Heart left ventricle (tissue), 16 donors: ENCODE results near the gene ARHGAP15. TPM values are rescaled to one million over a fixed set of nuclear protein-coding genes. Genes with fewer than 3 reads are reported as not detected.

ENCODE experiments used
- ATAC-seq, 4 donors: fragments of 200-7000 bp; cut with Tn5 transposase; one replicate each; pipeline ENCODE4 v1.9.1; 2020 to 2022; ENCODE audit warnings: moderate library complexity in 4 of 4, mild to moderate bottlenecking in 3 of 4, moderate number of reproducible peaks in 1 of 4
- DNase-seq, 5 donors: peaks; one replicate each; pipeline ENCODE4 v3.0.0-alpha.2; 2020
- H3K27ac ChIP-seq, 12 donors: fragments of 200-600 bp; sonication (generic) in 4 of 12; one replicate each; pipeline versions ENCODE4 v1.5.0 to v1.8.0; 2016 to 2022; ENCODE audit warnings: mild to moderate bottlenecking in 2 of 12
- H3K27me3 ChIP-seq, 9 donors: fragments of 200-600 bp; sonication (generic) in 2 of 9; one replicate each; pipeline versions ENCODE4 v1.5.1 to v1.8.0; 2016 to 2022; ENCODE audit warnings: mild to moderate bottlenecking in 3 of 9
- H3K36me3 ChIP-seq, 9 donors: fragments of 200-600 bp; sonication (generic) in 2 of 9; one replicate each; pipeline versions ENCODE4 v1.5.0 to v1.8.0; 2018 to 2022; ENCODE audit warnings: mild to moderate bottlenecking in 2 of 9
- H3K4me1 ChIP-seq, 12 donors: fragments of 200-600 bp; sonication (generic) in 4 of 12; one replicate each; pipeline versions ENCODE4 v1.5.0 to v1.8.0; 2016 to 2022; ENCODE audit warnings: mild to moderate bottlenecking in 3 of 12
- H3K4me3 ChIP-seq, 12 donors: fragments of 200-600 bp; sonication (generic) in 4 of 12; one replicate each; pipeline versions ENCODE4 v1.5.0 to v1.8.0; 2017 to 2022; ENCODE audit warnings: mild to moderate bottlenecking in 9 of 12, moderate library complexity in 4 of 12
- H3K9me3 ChIP-seq, 12 donors: fragments of 200-600 bp; sonication (generic) in 4 of 12; one replicate each; pipeline versions ENCODE4 v1.5.0 to v1.8.0; 2016 to 2022; ENCODE audit warnings: mild to moderate bottlenecking in 1 of 12
- POLR2A ChIP-seq, 2 donors: fragments of 450-650 bp; IDR thresholded peaks; one replicate each; pipeline ENCODE4 v1.6.1; 2017; ENCODE audit warnings: antibody characterized with exemption in 2 of 2, mild to moderate bottlenecking in 2 of 2, moderate library complexity in 2 of 2
- WGBS, 4 donors: extraction: QIAGEN DNeasy Blood & Tissue Kit in 2 of 4; methylation state at CpG; one replicate each; pipeline versions ENCODE4 v1.1.5 to v1.1.7; 2013 to 2018; 5-methylcytosine and 5-hydroxymethylcytosine counted together
- intact Hi-C, 10 donors: fragments of 100-400 bp; cut with DNase I; formaldehyde crosslinking; loops; one replicate each; pipeline versions ENCODE4 v1.11.1 to v1.14.2; 2022
- polyA plus RNA-seq, 2 donors: library from polyadenylated mRNA; stranded (reverse); fragments of 200-250 nt; gene quantifications; one replicate each; pipeline ENCODE4 v1.2.3, GENCODE V29; 2013
- total RNA-seq, 9 donors: library from RNA; depleted of rRNA in 2 of 9; stranded (reverse); fragments of >200 nt in 2 of 9; fragmentation: NEBNext Ultra II Directional in 3 of 9; extraction: Animal tissue kit (Norgen Biotek cat#: 25700) in 3 of 9; gene quantifications; one replicate each; pipeline versions ENCODE4 v1.1.0 to v1.2.4, GENCODE V29; 2016 to 2023
- TF ChIP-seq, protein P1 (sequence below), 12 donors: fragments of 200-600 bp; sonication (generic) in 4 of 12; IDR thresholded peaks; one replicate each; pipeline versions ENCODE4 v1.5.0 to v1.8.0; 2018 to 2022; ENCODE audit warnings: antibody characterized with exemption in 12 of 12, mild to moderate bottlenecking in 5 of 12
- donor health status: ischemic (EF 13 %, LVEDD 7.1; RV severe dilation, severe dysfunction).
- donor health status: healthy with polysubstance abuse.
- donor health status: DM: no; HTN: yes; CAD: no.
- donor health status: DM: no; HTN: no; CAD: no.
- donor health status: ischemic (EF 25% LVEDD 6.9; RV normal size, moderate dysfunction).
- donor health status: ischemic (EF 25% LVEDD 5.7; RV mildly dilated, moderate dysfunction).
- donor health status: healthy.
- donor health status: DM: yes; HTN: yes; CAD: no.
- donor health status: ischemic (EF 35%, LVEDD 5.7; RV mildly dilated, moderate dysfunction).
- donor health status: nonischemic (EF 11% LVEDD 7.7; RV severe dilation, severe dysfunction).
- donor health status: DM: yes; HTN: yes; CAD: no.
- donor health status: PGD.
- donor health status: ischemic (EF 29% LVEDD 5.4; RV normal size, mild dysfunction).
- donor health status: nonischemic (EF 23%, LVEDD 6.1; RV moderate dilation, normal function).

ARHGAP15 gene
- total and polyA plus RNA-seq, 11 donors, result 1.3 to 8.7 (median 3.3) TPM

- peak overlapping the region in 2 of 12 donors; percentile 17 for H3K27ac ChIP-seq
- no peaks in the 10 kb centered on the region for H3K36me3 ChIP-seq
- no peak for DNase-seq
- no peaks in the 10 kb centered on the region for H3K27me3 ChIP-seq
- WGBS, 4 donors, result 76 to 89% (median 84%) methylated on average over 1 of the region's 1 CpG
- no peak for ATAC-seq
- H3K9me3 ChIP-seq, result peaks cover 0 to 4% (median 0%) of the 10 kb centered on the region in 12 donors
- no peak overlapping the region for H3K4me3 ChIP-seq
- peaks cover 0 to 27% (median 0%) of the 10 kb centered on the region in 12 donors for H3K4me1 ChIP-seq
- intact Hi-C loops, result no loop called here
- TF ChIP-seq, protein P1, sequence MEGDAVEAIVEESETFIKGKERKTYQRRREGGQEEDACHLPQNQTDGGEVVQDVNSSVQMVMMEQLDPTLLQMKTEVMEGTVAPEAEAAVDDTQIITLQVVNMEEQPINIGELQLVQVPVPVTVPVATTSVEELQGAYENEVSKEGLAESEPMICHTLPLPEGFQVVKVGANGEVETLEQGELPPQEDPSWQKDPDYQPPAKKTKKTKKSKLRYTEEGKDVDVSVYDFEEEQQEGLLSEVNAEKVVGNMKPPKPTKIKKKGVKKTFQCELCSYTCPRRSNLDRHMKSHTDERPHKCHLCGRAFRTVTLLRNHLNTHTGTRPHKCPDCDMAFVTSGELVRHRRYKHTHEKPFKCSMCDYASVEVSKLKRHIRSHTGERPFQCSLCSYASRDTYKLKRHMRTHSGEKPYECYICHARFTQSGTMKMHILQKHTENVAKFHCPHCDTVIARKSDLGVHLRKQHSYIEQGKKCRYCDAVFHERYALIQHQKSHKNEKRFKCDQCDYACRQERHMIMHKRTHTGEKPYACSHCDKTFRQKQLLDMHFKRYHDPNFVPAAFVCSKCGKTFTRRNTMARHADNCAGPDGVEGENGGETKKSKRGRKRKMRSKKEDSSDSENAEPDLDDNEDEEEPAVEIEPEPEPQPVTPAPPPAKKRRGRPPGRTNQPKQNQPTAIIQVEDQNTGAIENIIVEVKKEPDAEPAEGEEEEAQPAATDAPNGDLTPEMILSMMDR (IDR thresholded peaks at IDR 0.05), result no peak
- TF ChIP-seq POLR2A (IDR thresholded peaks at IDR 0.05), result no peak
These were observed 429.4 kb downstream of the ARHGAP15 start for GRCh38 chr2:143558665-143559064.

- Histone ChIP-seq H3K4me3 (no peak overlapping the region), H3K27me3 (no peaks in the 10 kb centered on the region), H3K9me3 (peaks cover 0 to 4% (median 0%) of the 10 kb centered on the region in 12 donors), H3K4me1 (peaks cover 0 to 27% (median 0%) of the 10 kb centered on the region in 12 donors), H3K36me3 (no peaks in the 10 kb centered on the region), H3K27ac (peak overlapping the region in 2 of 12 donors; percentile 17)
- intact Hi-C loops, result no loop called here
- DNase-seq (no peak), ATAC-seq (no peak)
- 41 to 57% (median 49%) methylated on average over 2 of the region's 2 CpGs for WGBS, 4 donors
- TF ChIP-seq, protein P1 (IDR thresholded peaks at IDR 0.05), result no peak
- no peak for TF ChIP-seq POLR2A (IDR thresholded peaks at IDR 0.05)
These were observed 429.9 kb downstream of the ARHGAP15 start for GRCh38 chr2:143559147-143559546.

GRCh38 chr2:143560724-143561123 lies 431.5 kb downstream of the ARHGAP15 start:
- 82 to 92% (median 86%) methylated on average over 7 of the region's 7 CpGs for WGBS, 4 donors
- no peaks in the 10 kb centered on the region for H3K36me3 ChIP-seq
- no peaks in the 10 kb centered on the region for H3K27me3 ChIP-seq
- DNase-seq (no peak), ATAC-seq (no peak)
- peaks cover 0 to 4% (median 0%) of the 10 kb centered on the region in 12 donors for H3K9me3 ChIP-seq
- no peak for TF ChIP-seq POLR2A (IDR thresholded peaks at IDR 0.05)
- TF ChIP-seq, protein P1 (IDR thresholded peaks at IDR 0.05), result no peak
- peaks cover 0 to 19% (median 0%) of the 10 kb centered on the region in 12 donors for H3K4me1 ChIP-seq
- H3K27ac ChIP-seq, result no peak overlapping the region
- intact Hi-C loops, result no loop called here
- no peak overlapping the region for H3K4me3 ChIP-seq

DNA sequence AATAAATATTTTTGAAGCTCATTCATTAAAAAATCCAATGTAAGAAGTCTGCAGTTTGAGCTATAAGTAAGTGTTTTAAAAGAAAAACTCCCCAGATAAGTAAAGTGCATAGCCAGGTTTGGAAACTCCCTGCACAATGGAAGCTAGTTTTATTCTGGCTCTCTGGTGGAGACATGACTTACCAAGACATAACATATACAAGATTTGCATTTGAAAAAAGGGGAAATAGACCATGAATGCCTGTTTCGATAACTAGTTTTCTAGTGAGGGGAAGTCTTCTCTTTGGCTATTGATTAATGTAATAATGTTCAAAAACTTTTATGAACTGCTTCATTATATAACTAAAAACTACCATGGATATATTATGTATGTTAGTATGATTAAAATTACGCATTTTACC lies 435.2 kb downstream of the ARHGAP15 start:
- Histone ChIP-seq H3K4me3 (no peak overlapping the region), H3K4me1 (peaks cover 0 to 5% (median 0%) of the 10 kb centered on the region in 12 donors), H3K9me3 (no peaks in the 10 kb centered on the region), H3K27ac (no peak overlapping the region), H3K36me3 (no peaks in the 10 kb centered on the region), H3K27me3 (no peaks in the 10 kb centered on the region)
- intact Hi-C loops, result no loop called here
- ATAC-seq, result no peak
- DNase-seq, result no peak
- 92 to 97% (median 96%) methylated on average over 2 of the region's 2 CpGs for WGBS, 4 donors
- TF ChIP-seq, protein P1 (IDR thresholded peaks at IDR 0.05), result no peak
- no peak for TF ChIP-seq POLR2A (IDR thresholded peaks at IDR 0.05)
